Type B pancreatic cell (in vitro differentiated cells): Measurements from ENCODE around the gene CRMP1. TPM values are rescaled to one million over a fixed set of nuclear protein-coding genes. Genes with fewer than 3 reads are reported as not detected.

ENCODE experiments used
- DNase-seq: peaks from one replicate; pipeline ENCODE4 v3.0.0; 2021; ENCODE audit warnings: mixed read lengths; ENCODE audit not compliant: unreplicated experiment; ENCODE audit errors: extremely low spot score
- H3K27ac Mint-ChIP-seq: 2 replicates; pipeline ENCODE4 v1.8.0; 2021; ENCODE audit warnings: mild to moderate bottlenecking, mixed read lengths
- H3K27me3 Mint-ChIP-seq: 2 replicates; pipeline ENCODE4 v1.8.0; 2021; ENCODE audit warnings: mixed read lengths
- H3K36me3 Mint-ChIP-seq: 2 replicates; pipeline ENCODE4 v1.8.0; 2021; ENCODE audit warnings: mixed read lengths
- H3K4me1 Mint-ChIP-seq: one replicate; pipeline ENCODE4 v1.8.0; 2021; ENCODE audit warnings: mixed read lengths; ENCODE audit not compliant: unreplicated experiment
- H3K4me3 Mint-ChIP-seq: 2 replicates; pipeline ENCODE4 v1.8.0; 2021; ENCODE audit warnings: mild to moderate bottlenecking, mixed read lengths
- H3K9me3 Mint-ChIP-seq: 2 replicates; pipeline ENCODE4 v1.8.0; 2021; ENCODE audit warnings: mixed read lengths
- total RNA-seq: library from RNA; stranded (reverse); gene quantifications from 2 replicates; pipeline ENCODE4 v1.2.1, GENCODE V29; 2021; ENCODE audit warnings: low replicate concordance
- TF ChIP-seq, protein P1 (sequence below): fragments of 200-600 bp; sonication (generic); conservative IDR thresholded peaks from 2 replicates; pipeline ENCODE4 v1.5.0; 2021; ENCODE audit warnings: antibody characterized with exemption, mild to moderate bottlenecking

The CRMP1 gene
- total RNA-seq, 1 donor from 2014 or later: 40.4 TPM

DNA sequence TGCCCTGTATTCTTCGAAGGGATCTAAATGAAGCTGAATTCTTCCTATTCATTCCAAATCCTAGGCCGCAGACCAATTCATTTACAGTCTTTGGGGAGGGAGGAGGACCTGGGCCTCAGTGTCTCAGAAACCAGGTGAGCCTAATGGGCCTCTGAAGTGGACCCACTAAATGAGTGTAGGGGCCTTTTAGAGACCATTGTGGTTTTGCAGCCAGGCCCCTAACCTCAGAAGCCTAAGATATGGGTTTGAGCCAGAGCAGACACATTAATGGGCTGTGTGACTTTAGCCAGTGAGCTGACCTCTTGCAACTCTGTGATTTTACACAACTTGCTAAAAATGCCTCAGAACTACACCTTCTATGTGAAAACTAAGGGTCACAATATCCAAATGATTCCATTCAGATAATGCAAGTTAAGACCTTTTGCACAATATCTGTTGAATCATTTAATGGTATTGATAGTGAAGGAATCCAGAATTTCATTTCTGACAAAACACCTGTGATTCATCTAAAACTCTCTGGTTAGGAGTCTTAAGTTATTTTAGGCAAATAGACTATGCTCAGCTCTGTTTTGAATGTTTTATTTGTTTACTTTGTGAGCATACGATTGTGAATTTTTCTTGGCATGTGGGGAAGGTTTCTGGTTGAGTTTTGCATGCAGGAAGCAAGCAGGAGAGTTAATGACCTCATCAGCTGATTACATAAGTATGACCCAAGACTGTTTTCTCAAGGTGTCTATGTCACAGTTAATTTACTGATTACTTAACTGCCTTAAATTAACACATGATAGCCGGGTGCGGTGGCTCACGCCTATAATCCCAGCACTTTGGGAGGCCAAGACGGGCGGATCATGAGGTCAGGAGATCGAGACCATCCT is 106.8 kb downstream of the CRMP1 start:
- H3K36me3 Mint-ChIP-seq: peaks cover 46% of the 10 kb centered on the region
- DNase-seq: peak; percentile 25
- H3K4me3 Mint-ChIP-seq: no peak overlapping the region
- no peak overlapping the region for H3K27ac Mint-ChIP-seq
- TF ChIP-seq, protein P1, sequence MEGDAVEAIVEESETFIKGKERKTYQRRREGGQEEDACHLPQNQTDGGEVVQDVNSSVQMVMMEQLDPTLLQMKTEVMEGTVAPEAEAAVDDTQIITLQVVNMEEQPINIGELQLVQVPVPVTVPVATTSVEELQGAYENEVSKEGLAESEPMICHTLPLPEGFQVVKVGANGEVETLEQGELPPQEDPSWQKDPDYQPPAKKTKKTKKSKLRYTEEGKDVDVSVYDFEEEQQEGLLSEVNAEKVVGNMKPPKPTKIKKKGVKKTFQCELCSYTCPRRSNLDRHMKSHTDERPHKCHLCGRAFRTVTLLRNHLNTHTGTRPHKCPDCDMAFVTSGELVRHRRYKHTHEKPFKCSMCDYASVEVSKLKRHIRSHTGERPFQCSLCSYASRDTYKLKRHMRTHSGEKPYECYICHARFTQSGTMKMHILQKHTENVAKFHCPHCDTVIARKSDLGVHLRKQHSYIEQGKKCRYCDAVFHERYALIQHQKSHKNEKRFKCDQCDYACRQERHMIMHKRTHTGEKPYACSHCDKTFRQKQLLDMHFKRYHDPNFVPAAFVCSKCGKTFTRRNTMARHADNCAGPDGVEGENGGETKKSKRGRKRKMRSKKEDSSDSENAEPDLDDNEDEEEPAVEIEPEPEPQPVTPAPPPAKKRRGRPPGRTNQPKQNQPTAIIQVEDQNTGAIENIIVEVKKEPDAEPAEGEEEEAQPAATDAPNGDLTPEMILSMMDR: no peak
- H3K27me3 Mint-ChIP-seq: no peaks in the 10 kb centered on the region
- H3K4me1 Mint-ChIP-seq: no peaks in the 10 kb centered on the region
- H3K9me3 Mint-ChIP-seq: no peaks in the 10 kb centered on the region

DNA sequence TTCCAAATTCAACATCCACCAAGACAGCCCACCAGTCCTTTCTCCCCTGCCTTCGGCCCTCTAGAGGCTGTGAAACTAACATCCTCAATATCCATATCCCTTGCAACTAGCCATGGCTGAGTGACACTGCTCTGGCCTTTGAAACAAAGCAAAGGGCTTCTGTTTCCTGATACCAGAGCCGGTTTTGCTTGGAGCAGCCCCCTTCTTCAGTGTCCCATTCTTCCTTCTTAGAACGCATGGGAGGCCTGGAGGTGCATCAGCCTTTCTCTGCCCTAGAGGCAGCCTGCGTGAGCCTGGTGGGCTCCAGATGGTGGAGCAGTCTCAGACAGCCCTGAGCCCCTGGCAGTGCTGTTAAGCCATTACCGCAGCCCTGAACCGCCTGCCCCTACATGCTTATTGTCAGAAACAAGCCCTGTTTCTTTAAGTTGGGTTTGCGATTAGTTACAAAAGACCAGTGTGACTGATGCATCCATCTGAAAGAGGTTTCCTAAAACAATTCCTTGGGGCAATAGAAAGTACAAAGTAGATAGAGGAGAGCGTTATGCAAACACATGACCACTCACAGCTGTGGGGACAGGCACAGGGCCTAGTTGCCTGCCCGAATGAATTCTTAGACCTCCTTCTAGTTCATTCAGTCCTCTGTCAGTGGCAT is 107.8 kb downstream of the CRMP1 start:
- DNase-seq: peak; percentile 22
- Mint-ChIP-seq H3K4me1 (no peaks in the 10 kb centered on the region), H3K27ac (no peak overlapping the region), H3K27me3 (no peaks in the 10 kb centered on the region), H3K4me3 (no peak overlapping the region), H3K36me3 (peaks cover 49% of the 10 kb centered on the region), H3K9me3 (no peaks in the 10 kb centered on the region)
- TF ChIP-seq, protein P1: no peak

- TF ChIP-seq, protein P1: no peak
- Mint-ChIP-seq H3K4me1 (no peaks in the 10 kb centered on the region), H3K36me3 (peaks cover 49% of the 10 kb centered on the region), H3K27me3 (no peaks in the 10 kb centered on the region), H3K9me3 (no peaks in the 10 kb centered on the region), H3K4me3 (no peak overlapping the region), H3K27ac (no peak overlapping the region)
- DNase-seq: peak; percentile 36
Measured at GRCh38 chr4:5784021-5784420, 108.9 kb downstream of the CRMP1 start.

DNA sequence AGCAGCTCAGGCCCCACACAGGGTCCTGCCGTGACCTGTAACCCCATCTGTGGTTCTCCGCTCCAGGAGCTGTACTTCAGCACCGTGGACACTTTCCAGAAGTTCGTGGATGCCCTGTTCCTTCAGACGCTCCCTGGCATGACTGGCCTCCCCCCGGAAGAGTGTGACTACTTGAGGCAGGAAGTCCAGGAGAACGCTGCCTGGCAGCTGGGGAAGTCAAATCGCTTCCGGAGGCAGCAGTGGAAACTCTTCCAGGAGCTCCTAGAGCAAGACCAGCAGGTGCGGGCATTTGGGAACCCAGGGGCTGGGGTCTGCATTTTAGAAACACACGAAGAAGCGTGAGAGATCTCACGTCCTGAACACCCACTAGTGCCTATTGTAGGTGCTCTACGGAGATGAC is 109.4 kb downstream of the CRMP1 start:
- H3K27me3 Mint-ChIP-seq: no peaks in the 10 kb centered on the region
- no peak overlapping the region for H3K27ac Mint-ChIP-seq
- peak; percentile 52 for DNase-seq
- H3K9me3 Mint-ChIP-seq: no peaks in the 10 kb centered on the region
- H3K36me3 Mint-ChIP-seq: peaks cover 46% of the 10 kb centered on the region
- H3K4me3 Mint-ChIP-seq: no peak overlapping the region
- TF ChIP-seq, protein P1: no peak
- no peaks in the 10 kb centered on the region for H3K4me1 Mint-ChIP-seq

DNA sequence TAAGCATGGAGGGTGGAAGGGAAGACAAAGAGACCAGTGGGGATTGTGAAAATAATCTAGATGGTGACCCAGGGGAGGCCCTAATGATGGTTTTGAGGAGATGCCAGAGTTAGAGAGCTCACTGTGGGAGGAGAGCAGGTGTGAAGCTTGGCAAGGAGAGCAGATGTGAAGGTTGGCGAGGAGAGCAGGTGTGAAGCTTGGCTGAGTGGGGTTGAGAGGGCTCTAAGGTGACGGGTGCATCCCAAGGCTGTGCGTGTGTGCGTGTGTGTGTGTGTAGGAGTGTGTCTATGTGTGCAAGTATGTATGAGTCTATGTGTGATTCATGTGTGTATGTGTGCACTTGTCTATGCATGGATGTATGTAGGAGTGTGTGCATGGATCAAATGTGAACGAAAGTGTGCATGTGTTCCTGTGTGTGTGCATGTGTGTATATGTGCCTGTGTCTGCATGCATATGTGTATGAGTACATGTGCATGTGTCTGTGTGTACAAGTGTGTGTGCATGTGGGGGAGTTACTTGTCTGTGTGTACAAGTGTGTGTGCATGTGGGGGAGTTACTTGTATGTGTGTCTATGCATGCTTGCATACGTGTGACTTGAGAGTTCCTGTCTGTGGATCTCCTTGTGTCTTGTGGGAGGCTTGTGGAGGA is 109.9 kb downstream of the CRMP1 start:
- no peaks in the 10 kb centered on the region for H3K4me1 Mint-ChIP-seq
- H3K27ac Mint-ChIP-seq: no peak overlapping the region
- DNase-seq: peak; percentile 40
- H3K36me3 Mint-ChIP-seq: peaks cover 41% of the 10 kb centered on the region
- TF ChIP-seq, protein P1: no peak
- no peaks in the 10 kb centered on the region for H3K9me3 Mint-ChIP-seq
- H3K4me3 Mint-ChIP-seq: no peak overlapping the region
- no peaks in the 10 kb centered on the region for H3K27me3 Mint-ChIP-seq
